Endothelial cell of hepatic sinusoid (primary cell): Measurements from ENCODE around the gene TTC8.

Experiments
- in situ Hi-C: cut with HindIII; loops from 2 replicates; pipeline ENCODE4 v1.10.0; 2017; ENCODE audit warnings: low sequenced_read_pairs

TTC8 gene

DNA sequence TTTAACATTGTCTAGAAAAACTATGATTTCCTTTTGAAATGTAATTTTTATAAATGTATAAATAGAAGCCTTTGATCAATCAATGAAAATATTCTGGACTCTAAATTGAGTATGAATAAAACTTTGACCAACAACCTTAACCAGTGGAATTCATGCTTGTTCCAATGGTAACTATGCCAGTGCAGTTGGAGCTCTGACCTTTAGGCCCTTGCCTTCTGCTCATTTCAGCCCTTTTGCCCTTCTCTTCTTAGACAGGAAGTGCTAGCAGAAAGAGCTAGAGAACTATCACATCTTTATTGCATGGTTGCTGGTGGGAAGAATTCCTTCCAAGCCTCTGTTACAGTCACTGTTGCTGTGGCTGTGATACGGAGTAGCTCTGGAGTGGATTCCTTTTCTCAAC is 39.7 kb downstream of the TTC8 start:
- in situ Hi-C loops = no loop called here

DNA sequence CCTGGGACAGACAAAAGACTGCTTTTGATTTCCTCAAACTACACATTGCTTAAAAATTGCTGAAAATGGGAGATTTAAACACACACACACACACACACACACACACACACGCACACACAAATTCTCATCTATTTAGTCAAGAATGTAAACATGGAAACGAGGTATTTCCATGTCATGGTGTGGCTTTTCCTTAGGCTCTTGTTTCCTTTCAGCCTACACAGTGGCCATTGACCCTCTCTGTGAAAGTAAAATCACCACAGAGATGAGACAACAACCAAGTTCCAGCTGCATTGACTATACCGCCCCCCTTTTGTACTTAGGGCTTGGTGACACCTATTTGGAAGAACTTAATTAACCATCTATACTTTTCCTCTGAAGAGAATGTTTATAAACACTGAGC is 41.9 kb downstream of the TTC8 start:
- in situ Hi-C loops = no loop called here

DNA sequence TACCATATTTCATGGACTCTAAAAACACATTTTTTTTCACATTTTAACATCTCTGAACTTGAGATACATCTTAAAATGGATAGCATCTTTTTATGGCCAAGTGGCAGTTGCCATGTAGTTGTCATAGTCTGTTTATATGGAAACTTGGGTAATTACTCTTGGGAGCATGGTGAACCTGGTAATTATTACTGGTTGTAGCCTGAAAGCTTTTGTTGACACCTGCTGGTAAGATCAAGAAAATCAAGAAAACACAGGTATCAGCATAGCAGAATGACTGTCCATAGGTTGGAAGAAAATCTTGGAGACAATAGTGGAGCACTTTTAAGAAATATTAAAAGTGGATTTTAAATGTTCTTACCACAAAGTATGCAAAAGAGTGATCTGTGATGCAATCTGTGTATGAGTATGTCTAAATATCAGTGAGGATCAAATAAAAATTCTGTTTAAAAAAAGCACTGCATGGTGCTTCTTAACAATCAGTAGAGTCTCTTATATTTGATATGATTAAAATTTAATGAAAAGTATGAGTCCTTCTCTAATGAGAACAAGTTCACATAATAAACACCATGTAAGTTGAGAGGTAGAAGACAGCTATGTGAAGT is 44.2 kb downstream of the TTC8 start:
- in situ Hi-C loops = no loop called here

DNA sequence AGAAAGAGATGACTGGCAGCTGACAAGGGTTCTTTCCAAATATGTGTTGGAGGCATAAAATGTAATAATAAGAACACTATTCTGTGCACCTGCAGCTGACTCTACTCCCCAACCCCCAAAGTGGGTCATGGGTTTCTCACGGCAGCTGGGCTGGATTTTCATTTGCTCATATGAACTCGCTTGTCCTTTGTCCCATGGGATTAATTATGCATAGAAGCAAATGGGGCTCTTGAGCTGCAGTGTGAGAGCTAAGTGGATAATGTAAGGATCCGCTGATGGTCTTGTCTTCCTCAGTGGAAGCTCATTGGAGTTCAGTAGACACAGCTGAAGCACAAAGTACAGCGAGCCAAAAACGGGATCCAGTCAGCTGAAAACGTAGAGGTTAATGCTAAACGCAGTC is 46.3 kb downstream of the TTC8 start:
- in situ Hi-C loops = no loop called here

DNA sequence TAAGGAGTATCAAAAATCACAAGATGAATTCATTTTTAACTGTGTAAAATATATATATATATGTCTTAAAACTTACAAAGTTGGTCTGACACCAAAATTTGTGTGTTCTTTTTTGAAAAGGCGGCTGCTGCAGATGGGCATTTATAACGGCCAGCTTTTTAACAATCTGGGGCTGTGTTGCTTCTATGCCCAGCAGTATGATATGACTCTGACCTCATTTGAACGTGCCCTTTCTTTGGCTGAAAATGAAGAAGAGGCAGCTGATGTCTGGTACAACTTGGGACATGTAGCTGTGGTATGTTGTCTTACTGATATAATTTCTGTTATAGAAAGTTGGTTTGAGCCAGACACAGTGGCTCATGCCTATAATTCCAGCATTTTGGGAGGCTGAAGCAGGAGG is 47.0 kb downstream of the TTC8 start:
- in situ Hi-C loops = no loop called here

DNA sequence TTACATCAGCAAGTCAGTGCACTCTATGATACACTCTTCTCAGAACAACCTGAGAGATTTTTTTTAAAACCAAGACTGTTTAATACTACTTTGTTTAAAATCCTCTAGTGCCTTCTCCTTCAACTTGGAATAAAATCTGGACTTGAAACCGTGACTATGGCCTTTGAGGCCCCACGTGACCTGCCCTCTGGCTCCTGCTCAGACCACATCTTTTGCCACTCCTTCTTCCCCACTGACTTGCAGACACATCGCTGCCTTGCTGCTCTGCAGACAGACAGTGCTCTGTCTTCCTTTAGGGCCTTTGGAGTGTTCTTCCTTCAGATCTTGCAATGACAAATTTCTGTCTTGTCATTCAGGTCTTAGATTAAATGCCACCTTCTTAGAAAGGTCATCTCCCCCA is 48.5 kb downstream of the TTC8 start:
- in situ Hi-C loops = no loop called here

DNA sequence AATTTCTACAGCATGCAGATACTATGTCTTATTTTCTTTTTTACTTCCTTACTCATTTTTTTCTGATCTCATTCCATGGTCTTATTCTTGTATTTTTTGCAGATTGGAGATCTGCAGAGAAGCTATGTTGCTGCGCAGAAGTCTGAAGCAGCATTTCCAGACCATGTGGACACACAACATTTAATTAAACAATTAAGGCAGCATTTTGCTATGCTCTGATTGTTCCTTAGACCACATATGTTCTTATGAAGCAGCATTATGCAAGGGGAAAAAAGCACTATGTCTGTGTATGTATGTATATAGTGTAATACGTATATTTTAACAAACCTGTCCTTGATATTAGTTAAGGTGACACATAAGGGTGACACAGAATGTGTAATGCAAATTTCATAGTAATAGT is 52.7 kb downstream of the TTC8 start:
- in situ Hi-C loops = no loop called here

DNA sequence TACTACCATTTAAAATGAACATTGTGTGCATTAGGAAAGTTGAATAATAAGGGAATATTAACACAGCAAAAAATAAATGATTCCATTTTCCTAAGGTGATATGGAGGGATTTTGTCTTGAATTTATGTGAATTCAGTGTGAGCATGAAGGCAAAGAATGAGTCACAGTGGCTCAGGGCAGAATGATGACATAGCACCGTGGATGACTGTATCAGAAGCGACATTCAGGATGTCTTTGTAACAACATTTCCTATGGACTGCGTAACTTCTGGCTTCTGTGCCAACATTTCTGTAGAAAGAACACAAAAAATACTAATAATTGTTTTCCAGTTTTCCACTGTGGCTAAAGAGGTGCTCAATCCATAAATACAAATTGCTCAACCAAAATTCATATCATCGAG is 54.6 kb downstream of the TTC8 start:
- in situ Hi-C loops = no loop called here

DNA sequence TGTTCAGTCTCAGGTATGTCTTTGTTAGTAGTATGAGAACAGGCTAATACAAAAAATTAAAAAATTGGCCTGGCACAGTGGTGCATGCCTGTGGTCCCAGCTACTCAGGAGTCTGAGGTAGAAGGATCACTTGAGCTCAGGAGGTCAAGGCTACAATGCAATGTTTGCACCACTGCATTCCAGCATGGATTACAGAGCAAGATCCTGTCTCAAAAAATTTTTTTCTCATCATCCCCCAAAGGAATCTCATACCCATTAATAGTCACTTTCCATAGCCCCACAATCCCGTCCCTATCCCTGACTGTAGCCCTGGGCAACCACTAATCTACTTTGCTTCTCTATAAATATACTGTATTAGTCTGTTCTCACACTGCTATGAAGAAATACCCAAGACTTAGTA is 57.8 kb downstream of the TTC8 start:
- in situ Hi-C loops = no loop called here

DNA sequence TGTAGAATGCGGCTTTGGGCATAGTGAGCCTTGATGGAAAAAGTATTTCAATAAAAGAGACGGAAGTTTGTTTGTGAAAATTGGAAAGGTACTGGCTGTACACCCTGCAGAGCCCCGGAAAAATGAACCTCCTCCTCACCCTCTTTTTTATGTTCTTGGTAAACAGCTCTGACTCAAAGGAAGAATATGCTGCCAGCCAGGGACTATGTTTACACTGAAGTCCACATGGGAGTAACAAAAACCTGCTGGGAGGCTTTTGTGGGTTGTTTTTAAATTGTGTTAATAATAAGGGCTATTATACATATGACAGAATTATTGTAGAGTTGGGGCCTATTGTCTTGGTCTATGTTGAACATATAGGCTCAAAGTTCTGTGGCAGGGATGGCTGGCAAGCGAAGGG is 70.7 kb downstream of the TTC8 start:
- in situ Hi-C loops = no loop called here

DNA sequence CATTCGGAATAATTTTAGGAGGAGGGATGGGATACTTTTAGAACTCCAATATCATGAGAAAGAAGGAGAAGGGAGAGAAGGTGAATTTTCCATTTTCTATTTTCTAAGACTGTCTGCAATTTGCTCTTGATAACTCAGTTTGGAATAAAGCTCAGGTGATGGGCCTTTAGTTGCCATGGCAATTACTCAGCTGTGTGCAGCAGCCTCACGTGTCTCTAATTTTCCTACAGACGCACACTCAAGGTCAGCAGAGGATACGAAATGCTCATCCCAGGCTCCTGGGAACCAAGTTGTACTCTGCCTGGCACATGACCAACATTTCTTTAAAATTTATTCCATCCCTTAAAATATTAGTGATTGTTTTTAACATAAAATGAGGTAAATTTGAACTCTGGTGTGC is 76.7 kb downstream of the TTC8 start:
- in situ Hi-C loops = no loop called here

DNA sequence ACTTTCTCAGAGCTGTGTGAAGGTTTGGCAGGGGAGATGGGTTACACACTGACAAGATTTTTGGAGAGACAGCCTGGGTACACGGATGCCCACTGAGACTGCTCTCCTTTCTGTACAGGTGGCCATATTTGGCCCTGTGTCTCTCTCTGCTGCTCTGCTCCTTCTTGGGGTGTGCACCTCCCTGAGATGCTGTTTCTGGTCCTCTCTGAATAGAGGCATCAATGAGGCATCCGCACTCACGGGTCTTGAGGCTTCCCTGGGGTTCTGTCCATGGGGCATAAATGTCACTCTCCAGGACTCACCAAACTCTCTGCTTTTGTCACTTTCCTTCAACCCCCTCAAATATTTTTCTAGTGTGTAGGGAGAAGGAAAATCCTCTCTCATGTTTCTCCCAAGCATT is 77.5 kb downstream of the TTC8 start:
- in situ Hi-C loops = no loop called here

DNA sequence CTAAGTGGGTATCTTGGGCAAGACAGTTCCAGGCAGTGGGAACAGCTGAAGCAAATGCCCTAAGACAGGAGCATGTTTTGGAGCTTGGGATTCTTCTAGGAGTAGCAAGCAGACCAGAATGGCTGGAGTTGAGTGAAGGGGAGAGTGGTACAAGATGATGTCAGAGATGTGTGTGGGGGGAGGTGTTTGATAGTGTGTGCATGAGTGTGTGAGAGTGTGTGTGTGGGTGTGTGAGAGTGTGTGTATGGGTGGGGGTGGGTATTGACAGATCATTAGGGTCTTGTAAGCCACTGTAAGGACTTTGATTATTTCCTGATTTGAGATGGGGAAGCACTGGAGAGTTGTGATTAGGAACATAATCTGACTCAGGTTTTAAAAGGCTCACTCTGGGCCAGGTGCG is 78.4 kb downstream of the TTC8 start:
- in situ Hi-C loops = no loop called here

DNA sequence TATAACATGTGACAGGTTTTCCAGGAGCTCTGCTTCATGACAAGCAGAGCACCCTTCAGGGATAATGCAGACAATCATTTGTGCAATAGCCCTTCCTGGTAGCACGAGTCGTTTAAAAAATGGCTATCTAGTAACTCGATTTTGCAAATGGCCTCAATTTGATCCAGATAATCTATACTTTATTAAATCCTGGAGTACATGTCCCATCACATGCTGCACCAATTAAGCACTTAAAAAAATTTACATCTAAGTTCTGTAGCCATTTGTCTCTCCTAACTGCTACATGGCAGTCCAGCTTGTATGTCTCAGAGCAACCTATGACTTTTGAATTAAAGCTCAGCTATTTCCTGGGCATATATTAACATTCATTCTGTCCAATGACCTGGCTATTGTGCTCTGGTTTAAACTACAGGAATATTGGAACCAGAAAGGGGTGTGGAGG is 79.8 kb downstream of the TTC8 start:
- in situ Hi-C loops = no loop called here

DNA sequence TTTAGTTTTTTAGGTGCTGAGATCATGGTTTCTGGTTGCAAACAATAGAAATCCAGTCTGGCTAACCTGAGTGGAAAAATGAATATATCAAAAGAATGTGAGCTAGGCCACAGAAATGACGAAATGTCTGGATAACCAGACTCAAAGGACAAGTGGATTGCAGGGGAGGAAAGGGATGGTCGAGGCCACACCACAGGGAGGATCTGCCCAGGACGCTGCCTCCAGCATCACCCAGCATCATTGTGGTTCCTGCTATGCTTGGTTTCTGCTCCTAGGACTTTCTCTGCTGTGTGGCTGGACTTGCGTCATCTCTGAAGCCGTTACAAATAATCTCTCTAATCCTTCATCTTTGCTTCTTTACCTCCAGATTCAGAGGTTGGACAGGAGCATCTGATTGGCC is 80.4 kb downstream of the TTC8 start:
- in situ Hi-C loops = no loop called here

DNA sequence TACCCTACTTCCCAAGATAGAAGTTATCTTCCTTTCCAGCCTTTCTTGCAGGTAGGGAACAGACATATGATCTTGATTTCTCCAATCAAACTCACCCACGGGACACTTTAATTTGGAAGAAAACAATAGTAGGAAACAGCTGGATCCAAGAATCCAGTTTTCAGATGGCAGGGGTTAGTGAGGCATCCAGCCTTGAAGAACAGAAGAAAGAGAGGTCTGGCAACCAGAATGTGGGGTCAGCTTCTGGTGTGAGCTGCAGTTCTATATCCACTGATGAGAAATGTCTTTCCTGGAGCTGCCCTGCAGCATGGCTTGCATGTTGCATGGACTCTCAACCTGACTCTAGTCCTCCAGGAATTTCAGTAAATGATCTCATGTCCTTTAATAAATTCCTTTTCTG is 83.8 kb downstream of the TTC8 start:
- in situ Hi-C loops = no loop called here

DNA sequence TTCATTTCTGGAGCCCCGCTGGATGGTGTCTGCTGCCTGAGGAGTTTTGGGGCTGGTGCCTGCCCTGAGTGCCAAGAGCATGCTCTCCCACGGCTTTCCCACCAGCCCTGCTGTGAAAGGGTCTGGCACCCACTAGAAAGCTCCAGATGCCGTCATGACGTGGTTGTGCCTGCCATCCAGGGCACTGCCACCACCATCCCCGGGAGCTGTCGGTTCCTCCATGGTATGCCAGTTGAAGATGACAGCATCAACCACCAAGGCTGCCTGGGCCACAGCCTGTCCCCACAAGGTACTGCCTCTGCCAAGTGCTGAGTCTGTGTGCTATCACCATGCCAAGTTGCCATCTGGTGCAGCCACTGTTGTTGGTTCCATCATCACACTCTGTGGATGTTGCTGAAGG is 85.9 kb downstream of the TTC8 start:
- in situ Hi-C loops = no loop called here

DNA sequence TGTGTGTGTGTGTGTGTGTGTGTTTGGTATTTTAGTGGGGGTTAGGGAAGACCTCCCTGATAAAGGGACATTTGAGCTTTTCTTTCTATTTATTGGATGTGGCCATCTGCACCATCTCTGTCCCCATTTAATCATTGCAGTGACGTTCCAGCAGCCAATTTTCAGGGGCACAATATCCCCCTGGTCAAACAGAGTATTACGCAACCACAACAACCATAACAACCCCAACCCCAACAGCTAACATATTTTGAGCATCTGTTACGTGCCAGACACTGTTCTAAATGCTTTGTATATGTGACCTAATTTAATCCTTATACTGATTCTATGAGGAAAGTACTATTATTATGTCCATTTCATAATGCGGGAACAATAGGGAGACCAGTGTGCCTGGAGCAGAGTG is 87.4 kb downstream of the TTC8 start:
- in situ Hi-C loops = no loop called here

DNA sequence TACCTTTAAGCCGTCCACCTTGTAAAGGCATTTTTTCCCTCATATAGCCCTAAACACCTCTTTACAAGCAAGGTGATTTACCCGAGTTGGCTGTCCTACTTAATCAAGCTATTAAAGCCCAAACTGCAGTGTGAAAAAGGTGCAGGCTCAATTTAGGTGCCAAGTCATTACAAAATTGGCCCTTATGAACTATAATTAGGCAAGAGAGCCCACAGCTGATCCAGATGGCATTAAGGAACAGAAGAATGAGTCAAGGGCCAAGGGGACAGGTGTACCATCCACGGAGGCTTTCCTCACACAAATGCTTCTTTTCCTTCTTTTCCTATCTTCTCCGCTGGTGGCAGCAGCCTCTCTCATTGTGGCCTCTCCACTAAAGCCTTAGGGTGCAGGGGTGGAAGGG is 90.5 kb downstream of the TTC8 start:
- in situ Hi-C loops = no loop called here

DNA sequence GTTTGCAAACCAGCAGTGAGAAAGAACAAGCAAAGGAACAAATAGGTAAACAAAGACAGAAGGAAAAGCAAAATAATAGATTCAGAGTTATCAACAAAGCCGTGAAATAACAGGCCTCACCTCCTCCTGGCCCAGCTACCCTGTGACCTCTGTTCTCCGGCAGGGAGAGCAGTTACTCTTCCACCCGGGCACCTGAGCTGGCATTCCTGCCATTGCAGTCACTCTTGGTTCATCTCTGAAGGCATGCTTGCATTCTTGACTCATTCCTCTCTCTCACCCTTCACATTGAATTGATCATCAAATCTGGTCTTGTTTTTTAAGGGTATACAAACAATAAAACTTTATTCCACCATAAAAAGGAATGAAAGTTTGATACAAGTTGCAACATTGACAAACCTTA is 95.1 kb downstream of the TTC8 start:
- in situ Hi-C loops = no loop called here
